GM21723 (cell line): ENCODE measurements around the gene C1orf198.

Experiments used
- ATAC-seq: cut with Tn5 transposase; IDR thresholded peaks from one replicate; pipeline ENCODE4 v1.9.1; 2021; ENCODE audit warnings: mild to moderate bottlenecking, moderate library complexity; ENCODE audit not compliant: unreplicated experiment

Gene C1orf198

GRCh38 chr1:230790026-230790425 is 78.3 kb downstream of the C1orf198 start:
- ATAC-seq = no peak

GRCh38 chr1:230788561-230789275 is 79.6 kb downstream of the C1orf198 start:
- no peak for ATAC-seq

- no peak for ATAC-seq
Observed at GRCh38 chr1:230787471-230787870, 80.8 kb downstream of the C1orf198 start.
